GM19468 (cell line): ENCODE measurements around the gene EPB41L5.
"Not testable (repeated sequence)": the region's sequence is repeated elsewhere in the genome, so short reads cannot be mapped to it uniquely, and the experiment has no call there.

Experiments used
- ATAC-seq: cut with Tn5 transposase; IDR thresholded peaks from one replicate; pipeline ENCODE4 v1.9.1; 2021; ENCODE audit warnings: mild to moderate bottlenecking, moderate library complexity, moderate number of reproducible peaks; ENCODE audit not compliant: unreplicated experiment; ENCODE audit errors: extremely low read depth

Gene EPB41L5

DNA sequence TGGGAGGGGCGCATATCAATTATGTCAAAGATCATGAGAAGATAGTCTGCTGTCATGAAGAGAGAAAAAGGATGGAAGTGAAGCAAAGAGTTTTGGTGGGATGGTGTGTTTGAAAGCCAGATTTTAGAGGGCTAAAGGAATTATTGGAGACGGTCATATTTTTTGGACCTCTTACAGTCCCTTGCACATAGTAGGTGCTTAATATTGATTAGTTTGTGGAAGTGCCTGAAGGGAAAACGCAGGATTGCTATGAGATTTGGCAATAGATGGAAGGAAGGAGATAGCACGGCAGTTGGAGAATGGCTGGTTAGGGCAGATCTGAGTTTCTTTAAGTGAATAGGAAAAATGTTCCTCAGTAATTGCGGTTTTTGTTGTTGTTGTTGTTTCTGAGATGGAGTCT, 15.9 kb downstream of the EPB41L5 start:
- no peak for ATAC-seq

DNA sequence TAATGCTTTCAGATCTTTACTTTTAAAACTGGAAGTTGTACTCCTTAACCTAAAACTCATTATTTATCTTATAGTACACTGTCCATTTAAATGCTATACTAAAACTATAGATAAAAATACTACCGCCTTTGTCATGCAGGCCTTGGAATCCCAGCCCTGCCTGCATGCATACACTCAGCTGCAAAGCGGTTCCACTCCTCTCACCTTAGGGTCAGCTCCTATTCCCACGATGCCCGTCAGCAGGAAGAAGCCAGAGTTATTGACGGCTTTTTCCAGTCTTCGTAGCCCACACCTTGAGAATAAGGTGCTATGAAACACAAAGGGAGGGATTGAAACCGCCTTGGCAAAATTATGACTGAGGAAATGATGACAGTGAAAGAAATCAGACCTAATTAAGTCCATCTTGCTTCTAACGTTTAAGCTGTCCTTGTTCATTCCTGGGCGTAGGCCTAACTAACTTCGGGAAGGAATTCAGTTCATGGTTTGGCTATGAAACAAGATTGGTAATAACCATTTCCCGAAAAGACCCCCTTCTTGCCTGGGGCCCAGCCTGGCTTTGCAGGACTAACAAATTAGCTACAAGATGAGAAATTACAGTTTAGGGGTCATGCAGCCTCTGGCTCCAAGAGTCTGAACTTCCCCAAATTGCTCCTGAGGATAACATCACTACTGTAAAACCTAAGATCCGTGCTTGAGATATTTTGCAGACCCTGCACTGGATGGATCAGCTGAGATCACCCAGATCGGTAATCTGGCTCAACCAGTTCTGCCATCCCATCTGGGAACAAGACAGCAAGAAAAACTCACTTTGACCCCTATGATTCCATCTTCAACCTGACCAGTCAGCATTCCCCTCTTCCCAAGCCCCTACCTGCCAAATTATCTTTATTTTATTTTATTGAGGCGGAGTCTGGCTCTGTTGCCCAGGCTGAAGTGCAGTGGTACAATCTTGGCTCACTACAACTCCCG, 17.1 kb downstream of the EPB41L5 start:
- no peak for ATAC-seq

DNA sequence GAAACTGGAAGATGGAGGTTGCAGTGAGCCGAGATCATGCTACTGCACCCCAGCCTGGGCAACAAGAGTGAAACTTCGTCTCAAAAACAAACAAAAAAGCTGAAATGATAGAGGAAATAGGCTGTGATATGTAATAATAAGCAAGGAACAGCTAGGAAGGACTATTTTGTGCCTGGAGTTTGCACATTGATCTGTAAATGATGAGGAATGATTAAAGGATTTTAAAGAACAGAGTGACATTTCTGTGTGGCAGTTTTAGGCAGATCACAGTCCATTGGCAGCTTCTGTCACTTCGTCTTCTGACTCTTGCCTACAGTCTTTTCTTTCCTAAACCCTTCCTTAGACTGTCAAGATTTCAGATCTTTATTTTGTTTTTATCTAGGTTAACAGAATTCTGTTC, 19.4 kb downstream of the EPB41L5 start:
- no peak for ATAC-seq

DNA sequence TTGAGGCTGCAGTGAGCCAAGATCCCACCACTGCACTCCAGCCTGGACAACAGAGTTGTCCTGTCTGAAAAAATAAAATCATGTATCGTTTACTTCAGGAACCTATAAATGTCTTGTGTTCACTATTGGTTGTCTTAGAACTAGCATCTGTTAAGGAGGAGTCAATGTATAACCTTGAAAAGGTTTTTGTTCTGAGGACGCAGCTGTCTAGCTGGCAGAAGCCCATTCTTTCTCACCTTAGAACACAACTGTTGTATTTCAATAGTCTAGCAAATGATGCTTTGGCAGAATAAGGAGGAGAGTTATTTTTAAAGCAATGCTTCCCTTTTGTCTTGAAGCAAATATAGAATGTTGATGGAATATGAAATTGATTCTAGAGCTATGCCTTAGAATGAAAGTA, 21.1 kb downstream of the EPB41L5 start:
- no peak for ATAC-seq

- ATAC-seq, result no peak
Observed at GRCh38 chr2:120034621-120035020, 21.7 kb downstream of the EPB41L5 start.

DNA sequence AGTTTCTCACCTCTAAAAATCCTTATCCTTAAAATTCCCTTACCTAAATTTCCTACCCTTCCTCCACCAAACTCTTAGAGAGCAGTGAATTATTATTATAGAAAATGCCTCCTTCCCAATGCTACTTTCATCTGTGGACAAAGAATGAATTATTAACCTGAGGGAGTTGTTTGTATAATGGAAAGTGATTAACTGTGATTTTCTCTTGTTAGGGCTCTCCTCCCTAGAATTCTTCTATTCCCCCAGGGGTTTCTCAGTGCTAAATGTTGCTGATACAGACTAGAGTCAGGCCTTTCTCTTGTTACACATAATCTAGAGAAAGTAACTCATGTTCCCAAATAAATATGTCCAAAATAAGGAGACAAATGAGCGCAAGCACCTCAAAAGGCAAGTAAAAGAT, 23.3 kb downstream of the EPB41L5 start:
- no peak for ATAC-seq

GRCh38 chr2:120037995-120038541, 25.2 kb downstream of the EPB41L5 start:
- no peak for ATAC-seq

- ATAC-seq, result no peak
Observed at GRCh38 chr2:120042359-120042758, 29.5 kb downstream of the EPB41L5 start.

DNA sequence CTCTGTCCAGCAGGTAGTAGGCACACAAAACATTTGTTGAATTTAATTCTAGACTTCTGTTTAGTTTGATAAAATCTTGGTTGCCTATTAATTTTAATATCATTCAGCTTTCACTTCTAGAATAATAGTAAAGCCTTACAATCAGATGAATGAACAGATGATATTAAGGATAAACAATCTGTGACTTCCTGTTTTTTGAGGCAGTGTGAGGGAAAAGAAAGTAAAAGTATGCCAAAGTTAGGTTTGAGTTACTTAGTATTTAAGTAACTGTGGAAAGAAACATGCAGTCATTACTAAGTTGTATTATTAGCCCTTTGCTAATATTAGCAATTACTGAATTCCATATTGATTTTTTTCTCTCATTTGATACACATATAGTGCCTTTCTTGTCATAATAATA, 31.5 kb downstream of the EPB41L5 start:
- no peak for ATAC-seq

DNA sequence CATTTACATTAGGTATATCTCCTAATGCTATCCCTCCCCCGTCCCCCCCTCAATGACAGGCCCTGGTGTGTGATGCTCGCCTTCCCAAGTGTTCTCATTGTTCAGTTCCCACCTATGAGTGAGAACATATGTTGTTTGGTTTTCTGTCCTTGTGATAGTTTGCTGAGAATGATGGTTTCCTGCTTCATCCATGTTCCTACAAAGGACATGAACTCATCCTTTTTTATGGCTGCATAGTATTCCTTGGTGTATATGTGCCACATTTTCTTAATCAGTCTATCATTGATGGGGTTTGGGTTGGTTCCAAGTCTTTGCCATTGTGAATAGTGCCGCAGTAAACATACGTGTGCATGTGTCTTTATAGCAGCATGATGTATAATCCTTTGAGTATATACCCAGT, 32.9 kb downstream of the EPB41L5 start:
- ATAC-seq, result not testable (repeated sequence)

DNA sequence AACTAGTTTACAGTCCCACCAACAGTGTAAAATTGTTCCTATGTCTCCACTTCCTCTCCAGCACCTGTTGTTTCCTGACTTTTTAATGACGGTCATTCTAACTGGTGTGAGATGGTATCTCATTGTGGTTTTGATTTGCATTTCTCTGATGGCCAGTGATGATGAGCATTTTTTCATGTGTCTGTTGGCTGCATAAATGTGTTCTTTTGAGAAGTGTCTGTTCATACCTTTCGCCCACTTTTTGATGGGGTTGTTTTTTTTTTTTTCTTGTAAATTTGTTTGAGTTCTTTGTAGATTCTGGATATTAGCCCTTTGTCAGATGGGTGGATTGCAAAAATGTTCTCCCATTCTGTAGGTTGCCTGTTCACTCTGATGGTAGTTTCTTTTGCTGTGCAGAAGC, 33.4 kb downstream of the EPB41L5 start:
- not testable (repeated sequence) for ATAC-seq

GRCh38 chr2:120052597-120052996, 39.7 kb downstream of the EPB41L5 start:
- no peak for ATAC-seq

DNA sequence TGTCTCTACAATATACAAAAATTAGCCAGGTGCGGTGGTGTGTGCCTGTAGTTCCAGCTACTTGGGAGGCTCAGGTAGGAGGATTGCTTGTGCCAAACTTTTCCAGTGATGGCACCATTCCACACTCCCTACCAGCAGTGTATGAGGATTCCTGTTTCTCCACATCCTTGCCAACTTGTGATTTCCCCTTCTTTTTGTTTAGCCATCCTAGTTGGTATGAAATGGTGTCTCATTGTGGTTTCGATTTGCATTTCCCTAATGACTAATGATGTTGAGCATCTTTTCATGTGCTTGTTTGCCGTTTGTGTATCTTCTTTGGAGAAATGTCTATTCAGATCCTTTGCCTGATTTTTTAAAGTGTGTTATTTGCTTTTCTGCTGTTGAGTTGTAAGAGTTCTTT, 41.0 kb downstream of the EPB41L5 start:
- no peak for ATAC-seq

DNA sequence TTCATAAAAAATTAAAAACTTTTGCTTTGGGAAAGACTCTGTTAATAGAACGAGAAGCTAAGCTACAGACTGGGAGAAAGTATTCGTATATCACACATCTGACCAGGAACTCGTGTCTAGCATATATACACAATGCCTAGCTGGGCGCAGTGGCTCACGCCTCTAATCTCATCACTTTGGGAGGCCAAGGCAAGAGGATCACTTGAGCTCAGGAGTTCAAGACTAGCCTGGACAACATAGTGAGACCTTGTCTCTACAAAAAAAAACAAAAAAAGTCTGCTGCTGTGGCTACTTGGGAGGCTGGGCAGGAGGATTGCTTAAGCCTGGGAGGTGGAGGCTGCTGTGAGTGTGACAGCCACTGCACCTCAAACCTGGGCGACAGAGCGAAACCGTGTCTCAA, 46.6 kb downstream of the EPB41L5 start:
- no peak for ATAC-seq

GRCh38 chr2:120060088-120060623, 47.3 kb downstream of the EPB41L5 start:
- no peak for ATAC-seq

- no peak for ATAC-seq
Observed at GRCh38 chr2:120064664-120065063, 51.8 kb downstream of the EPB41L5 start.

DNA sequence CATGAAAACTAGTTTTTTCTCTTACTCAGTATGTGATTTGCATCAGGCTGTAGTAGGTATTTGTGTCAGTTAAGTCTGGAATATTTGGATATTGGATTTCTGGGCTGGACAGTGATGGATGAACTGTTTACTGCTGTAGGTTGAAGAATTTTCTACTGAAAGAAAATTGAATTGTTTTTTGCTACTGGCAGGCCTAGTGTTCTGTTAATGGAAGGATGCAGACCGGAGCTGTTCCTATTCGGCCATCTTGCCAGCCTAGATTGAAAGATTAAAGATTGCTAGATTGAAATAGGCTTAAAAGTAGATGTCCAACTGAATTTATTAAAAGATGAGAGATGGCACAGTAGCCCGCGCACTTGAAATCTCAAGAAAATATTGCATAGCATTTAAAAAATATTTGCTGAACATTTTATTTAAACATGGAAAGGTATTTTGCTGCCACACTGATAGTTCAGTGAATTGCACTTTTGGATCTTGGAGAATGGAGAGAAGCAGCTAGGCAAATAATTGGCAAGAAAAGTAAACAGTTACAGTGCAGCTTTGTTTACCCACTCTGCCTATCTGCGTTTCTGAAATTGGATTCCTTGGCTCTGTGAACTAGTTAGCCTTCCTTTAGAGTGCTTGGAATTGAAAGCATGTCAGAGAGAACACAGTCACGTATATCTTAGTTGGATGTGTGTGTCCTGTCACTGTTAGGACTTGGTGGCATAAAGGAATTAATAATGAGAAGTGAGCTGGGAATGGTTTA, 54.1 kb downstream of the EPB41L5 start:
- ATAC-seq, result no peak

- ATAC-seq, result not testable (repeated sequence)
Observed at GRCh38 chr2:120068040-120068658, 55.3 kb downstream of the EPB41L5 start.

- ATAC-seq, result no peak
Observed at GRCh38 chr2:120075545-120075944, 62.7 kb downstream of the EPB41L5 start.

DNA sequence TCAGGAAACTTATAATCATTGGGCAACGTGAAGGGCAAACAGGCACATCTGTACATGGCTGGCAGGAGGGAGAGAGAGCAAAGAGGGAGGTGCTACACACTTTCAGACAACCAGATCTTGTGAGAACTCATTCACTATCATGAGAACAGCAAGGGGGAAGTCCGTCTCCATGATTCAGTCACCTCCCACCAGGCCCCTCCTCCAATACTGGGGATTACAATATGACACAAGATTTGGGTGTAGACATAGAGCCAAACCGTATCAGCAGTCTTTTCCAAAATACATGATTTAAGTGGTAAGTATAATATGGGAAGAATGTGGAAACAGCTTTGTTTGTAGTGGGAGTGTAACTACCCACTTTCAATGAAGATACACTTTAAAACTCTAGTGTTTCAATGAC, 65.0 kb downstream of the EPB41L5 start:
- ATAC-seq, result no peak
